HEK293 (cell line): ENCODE measurements around the gene SIAE.

ENCODE experiments used
- GLI4 ChIP-seq: fragments of 450-650 bp; formaldehyde crosslinking; IDR thresholded peaks from 2 replicates; pipeline ENCODE4 v1.5.1; 2016; ENCODE audit warnings: missing biosample characterization, missing genetic modification characterization
- RBAK ChIP-seq: fragments of 450-650 bp; formaldehyde crosslinking; IDR thresholded peaks from 2 replicates; pipeline ENCODE4 v1.5.1; 2016; ENCODE audit warnings: missing biosample characterization, missing genetic modification characterization
- YY2 ChIP-seq: fragments of 450-650 bp; formaldehyde crosslinking; IDR thresholded peaks from 2 replicates; pipeline ENCODE4 v1.5.1; 2016; ENCODE audit warnings: missing biosample characterization, missing genetic modification characterization
- ZBTB20 ChIP-seq: fragments of 450-650 bp; formaldehyde crosslinking; IDR thresholded peaks from 2 replicates; pipeline ENCODE4 v1.5.1; 2016; ENCODE audit warnings: missing biosample characterization, missing genetic modification characterization
- ZBTB21 ChIP-seq: fragments of 450-650 bp; formaldehyde crosslinking; IDR thresholded peaks from 2 replicates; pipeline ENCODE4 v1.5.1; 2017; ENCODE audit warnings: missing biosample characterization, missing genetic modification characterization
- ZNF175 ChIP-seq: fragments of 450-650 bp; formaldehyde crosslinking; IDR thresholded peaks from 2 replicates; pipeline ENCODE4 v1.5.1; 2016; ENCODE audit warnings: missing biosample characterization, missing genetic modification characterization
- ZNF184 ChIP-seq: fragments of 450-650 bp; IDR thresholded peaks from 2 replicates; pipeline ENCODE4 v1.5.1; 2018; ENCODE audit warnings: missing biosample characterization, mild to moderate bottlenecking, missing genetic modification characterization
- ZNF221 ChIP-seq: fragments of 450-650 bp; formaldehyde crosslinking; IDR thresholded peaks from 2 replicates; pipeline ENCODE4 v1.5.1; 2017; ENCODE audit warnings: missing biosample characterization, missing genetic modification characterization, borderline replicate concordance
- ZNF24 ChIP-seq: fragments of 450-650 bp; formaldehyde crosslinking; IDR thresholded peaks from 2 replicates; pipeline ENCODE4 v1.5.1; 2016; ENCODE audit warnings: missing biosample characterization, missing genetic modification characterization
- ZNF274 ChIP-seq, 2 experiments: fragments of 200-500 bp in 1 of 2; fragments of 450-650 bp in 1 of 2; sonication (Bioruptor generic) in 1 of 2; formaldehyde crosslinking in 1 of 2; IDR thresholded peaks; 2 replicates each; pipeline versions ENCODE4 v1.5.1 to v1.6.1; 2014 to 2016; ENCODE audit warnings: borderline replicate concordance in 1 of 2, inconsistent platforms in 1 of 2, low read length in 1 of 2, missing biosample characterization in 1 of 2, missing genetic modification characterization in 1 of 2
- ZNF366 ChIP-seq: fragments of 450-650 bp; formaldehyde crosslinking; conservative IDR thresholded peaks from 2 replicates; pipeline ENCODE4 v1.5.1; 2016; ENCODE audit warnings: missing biosample characterization, missing genetic modification characterization
- ZNF391 ChIP-seq: fragments of 450-650 bp; formaldehyde crosslinking; IDR thresholded peaks from 2 replicates; pipeline ENCODE4 v1.5.1; 2016; ENCODE audit warnings: low read depth, missing biosample characterization, missing genetic modification characterization, borderline replicate concordance
- ZNF416 ChIP-seq: fragments of 450-650 bp; formaldehyde crosslinking; IDR thresholded peaks from 2 replicates; pipeline ENCODE4 v1.5.1; 2016; ENCODE audit warnings: missing biosample characterization, missing genetic modification characterization
- ZNF501 ChIP-seq: fragments of 450-650 bp; formaldehyde crosslinking; IDR thresholded peaks from 2 replicates; pipeline ENCODE4 v1.5.1; 2016; ENCODE audit warnings: missing biosample characterization, missing genetic modification characterization
- ZNF514 ChIP-seq: fragments of 450-650 bp; formaldehyde crosslinking; IDR thresholded peaks from 2 replicates; pipeline ENCODE4 v1.5.1; 2016; ENCODE audit warnings: missing biosample characterization, missing genetic modification characterization
- ZNF558 ChIP-seq: fragments of 450-650 bp; formaldehyde crosslinking; IDR thresholded peaks from 2 replicates; pipeline ENCODE4 v1.5.1; 2016; ENCODE audit warnings: missing biosample characterization, missing genetic modification characterization
- ZNF623 ChIP-seq: fragments of 450-650 bp; formaldehyde crosslinking; IDR thresholded peaks from 2 replicates; pipeline ENCODE4 v1.5.1; 2016; ENCODE audit warnings: missing biosample characterization, missing genetic modification characterization
- ZNF670 ChIP-seq: fragments of 450-650 bp; formaldehyde crosslinking; IDR thresholded peaks from 2 replicates; pipeline ENCODE4 v1.5.1; 2016; ENCODE audit warnings: missing biosample characterization, missing genetic modification characterization, low read depth
- ZSCAN23 ChIP-seq: fragments of 450-650 bp; formaldehyde crosslinking; IDR thresholded peaks from 2 replicates; pipeline ENCODE4 v1.5.1; 2016; ENCODE audit warnings: missing biosample characterization, missing genetic modification characterization
- TF ChIP-seq, protein P1 (sequence below): fragments of 450-650 bp; formaldehyde crosslinking; IDR thresholded peaks from 2 replicates; pipeline ENCODE4 v1.5.1; 2016; ENCODE audit warnings: missing biosample characterization, missing genetic modification characterization
- TF ChIP-seq, protein P2 (sequence below): fragments of 450-650 bp; formaldehyde crosslinking; IDR thresholded peaks from 2 replicates; pipeline ENCODE4 v1.5.1; 2016; ENCODE audit warnings: missing biosample characterization, missing genetic modification characterization
- TF ChIP-seq, protein P3 (sequence below): fragments of 450-650 bp; formaldehyde crosslinking; IDR thresholded peaks from 2 replicates; pipeline ENCODE4 v1.5.1; 2016; ENCODE audit warnings: missing biosample characterization, missing genetic modification characterization
- TF ChIP-seq, protein P4 (sequence below): fragments of 450-650 bp; formaldehyde crosslinking; IDR thresholded peaks from 2 replicates; pipeline ENCODE4 v1.5.1; 2016; ENCODE audit warnings: missing biosample characterization, missing genetic modification characterization
- TF ChIP-seq, protein P5 (sequence below): fragments of 450-650 bp; formaldehyde crosslinking; IDR thresholded peaks from 2 replicates; pipeline ENCODE4 v1.5.0; 2017; ENCODE audit warnings: missing biosample characterization, missing genetic modification characterization, borderline replicate concordance
- TF ChIP-seq, protein P6 (sequence below): fragments of 450-650 bp; formaldehyde crosslinking; IDR thresholded peaks from 2 replicates; pipeline ENCODE4 v1.5.1; 2016; ENCODE audit warnings: missing biosample characterization, missing genetic modification characterization, low read depth

The SIAE gene

DNA sequence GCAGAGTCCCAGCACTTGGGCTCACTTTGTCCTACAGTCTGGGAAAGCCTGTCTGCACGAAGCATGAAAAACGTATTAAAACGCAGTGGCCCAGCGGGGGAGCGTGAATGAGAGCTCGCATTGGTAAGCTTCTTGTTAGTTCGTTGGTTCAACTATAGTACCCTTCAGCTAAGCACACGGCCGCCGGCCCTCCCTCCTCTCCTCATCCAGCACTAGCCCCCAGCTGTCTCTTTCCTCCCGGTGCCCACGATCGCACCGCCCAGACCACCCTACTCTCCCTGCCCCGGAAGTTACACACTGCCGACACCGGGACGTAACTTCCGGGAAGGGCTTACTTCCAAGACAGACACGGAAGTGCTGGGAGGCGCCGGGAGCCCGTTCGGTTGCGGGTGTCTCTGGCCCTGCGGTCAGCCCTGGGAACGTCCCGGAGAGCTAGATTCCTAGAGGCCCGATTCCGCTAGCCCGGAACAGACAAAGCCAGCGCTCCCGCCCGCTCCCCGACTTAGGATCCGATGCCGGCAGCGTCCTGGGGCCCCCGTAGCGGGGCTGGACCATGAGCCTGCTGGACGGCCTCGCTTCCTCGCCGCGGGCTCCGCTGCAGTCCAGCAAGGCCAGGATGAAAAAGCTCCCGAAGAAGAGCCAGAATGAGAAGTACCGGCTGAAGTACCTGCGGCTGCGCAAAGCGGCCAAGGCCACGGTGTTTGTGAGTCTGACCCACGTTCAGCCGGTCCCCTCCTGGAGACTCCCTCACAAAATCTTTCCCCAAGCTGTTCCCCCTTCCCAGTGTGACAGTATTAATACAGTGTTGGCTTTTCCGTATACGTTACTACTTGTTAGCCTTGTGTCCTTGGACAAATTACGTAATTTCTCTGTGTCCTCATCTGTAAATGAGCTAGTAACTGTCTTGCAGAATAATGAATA, 50.7 kb downstream of the SIAE start, which contains the start of gene TBRG1 (continued):
- TF ChIP-seq, protein P1, sequence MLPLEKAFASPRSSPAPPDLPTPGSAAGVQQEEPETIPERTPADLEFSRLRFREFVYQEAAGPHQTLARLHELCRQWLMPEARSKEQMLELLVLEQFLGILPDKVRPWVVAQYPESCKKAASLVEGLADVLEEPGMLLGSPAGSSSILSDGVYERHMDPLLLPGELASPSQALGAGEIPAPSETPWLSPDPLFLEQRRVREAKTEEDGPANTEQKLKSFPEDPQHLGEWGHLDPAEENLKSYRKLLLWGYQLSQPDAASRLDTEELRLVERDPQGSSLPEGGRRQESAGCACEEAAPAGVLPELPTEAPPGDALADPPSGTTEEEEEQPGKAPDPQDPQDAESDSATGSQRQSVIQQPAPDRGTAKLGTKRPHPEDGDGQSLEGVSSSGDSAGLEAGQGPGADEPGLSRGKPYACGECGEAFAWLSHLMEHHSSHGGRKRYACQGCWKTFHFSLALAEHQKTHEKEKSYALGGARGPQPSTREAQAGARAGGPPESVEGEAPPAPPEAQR (tag by site-specific recombination), result no peak
- no peak for TF ChIP-seq YY2 (tag by site-specific recombination)
- no peak for TF ChIP-seq ZNF670 (tag by site-specific recombination)
- TF ChIP-seq ZNF184 (tag by site-specific recombination), result no peak
- TF ChIP-seq, protein P2, sequence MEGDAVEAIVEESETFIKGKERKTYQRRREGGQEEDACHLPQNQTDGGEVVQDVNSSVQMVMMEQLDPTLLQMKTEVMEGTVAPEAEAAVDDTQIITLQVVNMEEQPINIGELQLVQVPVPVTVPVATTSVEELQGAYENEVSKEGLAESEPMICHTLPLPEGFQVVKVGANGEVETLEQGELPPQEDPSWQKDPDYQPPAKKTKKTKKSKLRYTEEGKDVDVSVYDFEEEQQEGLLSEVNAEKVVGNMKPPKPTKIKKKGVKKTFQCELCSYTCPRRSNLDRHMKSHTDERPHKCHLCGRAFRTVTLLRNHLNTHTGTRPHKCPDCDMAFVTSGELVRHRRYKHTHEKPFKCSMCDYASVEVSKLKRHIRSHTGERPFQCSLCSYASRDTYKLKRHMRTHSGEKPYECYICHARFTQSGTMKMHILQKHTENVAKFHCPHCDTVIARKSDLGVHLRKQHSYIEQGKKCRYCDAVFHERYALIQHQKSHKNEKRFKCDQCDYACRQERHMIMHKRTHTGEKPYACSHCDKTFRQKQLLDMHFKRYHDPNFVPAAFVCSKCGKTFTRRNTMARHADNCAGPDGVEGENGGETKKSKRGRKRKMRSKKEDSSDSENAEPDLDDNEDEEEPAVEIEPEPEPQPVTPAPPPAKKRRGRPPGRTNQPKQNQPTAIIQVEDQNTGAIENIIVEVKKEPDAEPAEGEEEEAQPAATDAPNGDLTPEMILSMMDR (tag by site-specific recombination), result no peak
- TF ChIP-seq ZBTB21 (tag by site-specific recombination), result peak; percentile 83
- peak; percentile 55; the same call in 1 of the 2 replicates for TF ChIP-seq ZBTB20 (tag by site-specific recombination)
- TF ChIP-seq ZNF366, result peak; percentile 26; the same call in 1 of the 2 replicates
- no peak for TF ChIP-seq ZNF623 (tag by site-specific recombination)
- TF ChIP-seq, protein P3, sequence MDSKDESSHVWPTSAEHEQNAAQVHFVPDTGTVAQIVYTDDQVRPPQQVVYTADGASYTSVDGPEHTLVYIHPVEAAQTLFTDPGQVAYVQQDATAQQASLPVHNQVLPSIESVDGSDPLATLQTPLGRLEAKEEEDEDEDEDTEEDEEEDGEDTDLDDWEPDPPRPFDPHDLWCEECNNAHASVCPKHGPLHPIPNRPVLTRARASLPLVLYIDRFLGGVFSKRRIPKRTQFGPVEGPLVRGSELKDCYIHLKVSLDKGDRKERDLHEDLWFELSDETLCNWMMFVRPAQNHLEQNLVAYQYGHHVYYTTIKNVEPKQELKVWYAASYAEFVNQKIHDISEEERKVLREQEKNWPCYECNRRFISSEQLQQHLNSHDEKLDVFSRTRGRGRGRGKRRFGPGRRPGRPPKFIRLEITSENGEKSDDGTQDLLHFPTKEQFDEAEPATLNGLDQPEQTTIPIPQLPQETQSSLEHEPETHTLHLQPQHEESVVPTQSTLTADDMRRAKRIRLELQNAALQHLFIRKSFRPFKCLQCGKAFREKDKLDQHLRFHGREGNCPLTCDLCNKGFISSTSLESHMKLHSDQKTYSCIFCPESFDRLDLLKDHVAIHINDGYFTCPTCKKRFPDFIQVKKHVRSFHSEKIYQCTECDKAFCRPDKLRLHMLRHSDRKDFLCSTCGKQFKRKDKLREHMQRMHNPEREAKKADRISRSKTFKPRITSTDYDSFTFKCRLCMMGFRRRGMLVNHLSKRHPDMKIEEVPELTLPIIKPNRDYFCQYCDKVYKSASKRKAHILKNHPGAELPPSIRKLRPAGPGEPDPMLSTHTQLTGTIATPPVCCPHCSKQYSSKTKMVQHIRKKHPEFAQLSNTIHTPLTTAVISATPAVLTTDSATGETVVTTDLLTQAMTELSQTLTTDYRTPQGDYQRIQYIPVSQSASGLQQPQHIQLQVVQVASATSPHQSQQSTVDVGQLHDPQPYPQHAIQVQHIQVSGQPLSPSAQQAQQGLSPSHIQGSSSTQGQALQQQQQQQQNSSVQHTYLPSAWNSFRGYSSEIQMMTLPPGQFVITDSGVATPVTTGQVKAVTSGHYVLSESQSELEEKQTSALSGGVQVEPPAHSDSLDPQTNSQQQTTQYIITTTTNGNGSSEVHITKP (tag by site-specific recombination), result peak; percentile 76; the same call in 1 of the 2 replicates
- TF ChIP-seq ZSCAN23 (tag by site-specific recombination), result no peak
- TF ChIP-seq ZNF221, result no peak
- TF ChIP-seq, protein P4, sequence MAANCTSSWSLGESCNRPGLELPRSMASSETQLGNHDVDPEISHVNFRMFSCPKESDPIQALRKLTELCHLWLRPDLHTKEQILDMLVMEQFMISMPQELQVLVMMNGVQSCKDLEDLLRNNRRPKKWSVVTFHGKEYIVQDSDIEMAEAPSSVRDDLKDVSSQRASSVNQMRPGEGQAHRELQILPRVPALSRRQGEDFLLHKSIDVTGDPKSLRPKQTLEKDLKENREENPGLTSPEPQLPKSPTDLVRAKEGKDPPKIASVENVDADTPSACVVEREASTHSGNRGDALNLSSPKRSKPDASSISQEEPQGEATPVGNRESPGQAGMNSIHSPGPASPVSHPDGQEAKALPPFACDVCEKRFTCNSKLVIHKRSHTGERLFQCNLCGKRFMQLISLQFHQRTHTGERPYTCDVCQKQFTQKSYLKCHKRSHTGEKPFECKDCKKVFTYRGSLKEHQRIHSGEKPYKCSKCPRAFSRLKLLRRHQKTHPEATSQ, result no peak
- no peak for TF ChIP-seq ZNF274 (IDR thresholded peaks at IDR 0.05; ENCODE audit: low read length)
- no peak for TF ChIP-seq ZNF274 (tag by site-specific recombination; IDR thresholded peaks at IDR 0.05; ENCODE audit: borderline replicate concordance)
- TF ChIP-seq, protein P5, sequence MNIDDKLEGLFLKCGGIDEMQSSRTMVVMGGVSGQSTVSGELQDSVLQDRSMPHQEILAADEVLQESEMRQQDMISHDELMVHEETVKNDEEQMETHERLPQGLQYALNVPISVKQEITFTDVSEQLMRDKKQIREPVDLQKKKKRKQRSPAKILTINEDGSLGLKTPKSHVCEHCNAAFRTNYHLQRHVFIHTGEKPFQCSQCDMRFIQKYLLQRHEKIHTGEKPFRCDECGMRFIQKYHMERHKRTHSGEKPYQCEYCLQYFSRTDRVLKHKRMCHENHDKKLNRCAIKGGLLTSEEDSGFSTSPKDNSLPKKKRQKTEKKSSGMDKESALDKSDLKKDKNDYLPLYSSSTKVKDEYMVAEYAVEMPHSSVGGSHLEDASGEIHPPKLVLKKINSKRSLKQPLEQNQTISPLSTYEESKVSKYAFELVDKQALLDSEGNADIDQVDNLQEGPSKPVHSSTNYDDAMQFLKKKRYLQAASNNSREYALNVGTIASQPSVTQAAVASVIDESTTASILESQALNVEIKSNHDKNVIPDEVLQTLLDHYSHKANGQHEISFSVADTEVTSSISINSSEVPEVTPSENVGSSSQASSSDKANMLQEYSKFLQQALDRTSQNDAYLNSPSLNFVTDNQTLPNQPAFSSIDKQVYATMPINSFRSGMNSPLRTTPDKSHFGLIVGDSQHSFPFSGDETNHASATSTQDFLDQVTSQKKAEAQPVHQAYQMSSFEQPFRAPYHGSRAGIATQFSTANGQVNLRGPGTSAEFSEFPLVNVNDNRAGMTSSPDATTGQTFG, result no peak
- TF ChIP-seq RBAK (tag by site-specific recombination), result no peak
- no peak for TF ChIP-seq ZNF416 (tag by site-specific recombination)
- TF ChIP-seq, protein P6, sequence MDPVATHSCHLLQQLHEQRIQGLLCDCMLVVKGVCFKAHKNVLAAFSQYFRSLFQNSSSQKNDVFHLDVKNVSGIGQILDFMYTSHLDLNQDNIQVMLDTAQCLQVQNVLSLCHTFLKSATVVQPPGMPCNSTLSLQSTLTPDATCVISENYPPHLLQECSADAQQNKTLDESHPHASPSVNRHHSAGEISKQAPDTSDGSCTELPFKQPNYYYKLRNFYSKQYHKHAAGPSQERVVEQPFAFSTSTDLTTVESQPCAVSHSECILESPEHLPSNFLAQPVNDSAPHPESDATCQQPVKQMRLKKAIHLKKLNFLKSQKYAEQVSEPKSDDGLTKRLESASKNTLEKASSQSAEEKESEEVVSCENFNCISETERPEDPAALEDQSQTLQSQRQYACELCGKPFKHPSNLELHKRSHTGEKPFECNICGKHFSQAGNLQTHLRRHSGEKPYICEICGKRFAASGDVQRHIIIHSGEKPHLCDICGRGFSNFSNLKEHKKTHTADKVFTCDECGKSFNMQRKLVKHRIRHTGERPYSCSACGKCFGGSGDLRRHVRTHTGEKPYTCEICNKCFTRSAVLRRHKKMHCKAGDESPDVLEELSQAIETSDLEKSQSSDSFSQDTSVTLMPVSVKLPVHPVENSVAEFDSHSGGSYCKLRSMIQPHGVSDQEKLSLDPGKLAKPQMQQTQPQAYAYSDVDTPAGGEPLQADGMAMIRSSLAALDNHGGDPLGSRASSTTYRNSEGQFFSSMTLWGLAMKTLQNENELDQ (tag by site-specific recombination), result no peak
- no peak for TF ChIP-seq GLI4 (tag by site-specific recombination)
- no peak for TF ChIP-seq ZNF24 (tag by site-specific recombination)
- TF ChIP-seq ZNF514 (tag by site-specific recombination), result no peak
- no peak for TF ChIP-seq ZNF558 (tag by site-specific recombination)
- no peak for TF ChIP-seq ZNF175 (tag by site-specific recombination)
- TF ChIP-seq ZNF391 (tag by site-specific recombination), result no peak
- TF ChIP-seq ZNF501 (tag by site-specific recombination), result peak; percentile 90; the same call in 1 of the 2 replicates
